Gastroesophageal sphincter (tissue), 4 donors: ENCODE measurements around the gene TMTC4. TPM values are rescaled to one million over a fixed set of nuclear protein-coding genes. Genes with fewer than 3 reads are reported as not detected.

Source experiments
- ATAC-seq: fragments of 150-250 bp; one replicate; pipeline ENCODE4 v1.9.1; 2016; ENCODE audit warnings: mild to moderate bottlenecking, moderate library complexity
- H3K27ac ChIP-seq, 4 donors: fragments of 200-600 bp; sonication (generic) in 3 of 4; 1 replicate in 3 of 4; 2 replicates in 1 of 4; pipeline ENCODE4 v1.5.1; 2016 to 2019
- H3K27me3 ChIP-seq: fragments of 200-600 bp; sonication (generic); one replicate; pipeline ENCODE4 v1.5.1; 2019
- H3K36me3 ChIP-seq, 2 donors: fragments of 200-600 bp; sonication (generic); one replicate each; pipeline ENCODE4 v1.5.1; 2019; ENCODE audit warnings: control low read depth in 1 of 2
- H3K4me1 ChIP-seq, 3 donors: fragments of 200-600 bp; sonication (generic); 1 replicate in 2 of 3; 2 replicates in 1 of 3; pipeline ENCODE4 v1.5.1; 2016 to 2019; ENCODE audit warnings: control low read depth in 2 of 3
- H3K4me3 ChIP-seq, 2 donors: fragments of 200-600 bp; sonication (generic); one replicate each; pipeline ENCODE4 v1.5.1; 2019; ENCODE audit warnings: mild to moderate bottlenecking in 1 of 2, moderate library complexity in 1 of 2
- H3K9me3 ChIP-seq, 3 donors: fragments of 200-600 bp; sonication (generic); one replicate each; pipeline ENCODE4 v1.5.1; 2017 to 2019; ENCODE audit warnings: control low read depth in 2 of 3
- CTCF ChIP-seq, 4 experiments: fragments of 200-600 bp in 2 of 4; fragments of 450-650 bp in 2 of 4; sonication (generic) in 1 of 4; IDR thresholded peaks; one replicate each; pipeline ENCODE4 v1.5.1; 2017 to 2019; ENCODE audit warnings: antibody characterized with exemption in 4 of 4, mild to moderate bottlenecking in 2 of 4, moderate library complexity in 2 of 4
- EP300 ChIP-seq: sonication (generic); formaldehyde crosslinking; IDR thresholded peaks from one replicate; pipeline ENCODE4 v1.6.1; 2017; ENCODE audit warnings: antibody characterized with exemption, mild to moderate bottlenecking
- POLR2A ChIP-seq, 2 donors: fragments of 450-650 bp; IDR thresholded peaks; one replicate each; pipeline ENCODE4 v1.6.1; 2017; ENCODE audit warnings: antibody characterized with exemption in 2 of 2, mild to moderate bottlenecking in 2 of 2, moderate library complexity in 1 of 2
- POLR2AphosphoS5 ChIP-seq: sonication (generic); formaldehyde crosslinking; IDR thresholded peaks from one replicate; pipeline ENCODE4 v1.6.1; 2017; ENCODE audit warnings: antibody characterized with exemption
- WGBS, 2 donors: methylation state at CpG; one replicate each; pipeline ENCODE4 v1.1.5; 2018; ENCODE audit warnings: low coverage in 1 of 2; 5-methylcytosine and 5-hydroxymethylcytosine counted together
- total RNA-seq, 4 donors: library from RNA; depleted of rRNA; stranded (reverse); fragments of >200 nt; gene quantifications; one replicate each; pipeline ENCODE4 v1.1.0, GENCODE V29; 2016

TMTC4 gene
- total RNA-seq, 4 donors from 2014 or later, result 7.0 to 15.3 (median 10.0) TPM

- TF ChIP-seq CTCF (IDR thresholded peaks at IDR 0.05), result no peak
- TF ChIP-seq EP300, result no peak
- TF ChIP-seq POLR2AphosphoS5, result no peak
- no peak for TF ChIP-seq POLR2A (IDR thresholded peaks at IDR 0.05)
- Histone ChIP-seq H3K9me3 (no peaks in the 10 kb centered on the region), H3K4me3 (no peak overlapping the region), H3K27me3 (no peaks in the 10 kb centered on the region), H3K4me1 (peaks cover 0 to 5% (median 0%) of the 10 kb centered on the region in 3 donors), H3K36me3 (peaks cover 0 to 40% of the 10 kb centered on the region in 2 donors), H3K27ac (no peak overlapping the region)
- ATAC-seq, result no peak
- WGBS, 2 donors, result 49 to 66% methylated on average over 5 to 6 of the region's 6 CpGs
Observed at GRCh38 chr13:100610391-100611347, 63.9 kb downstream of the TMTC4 start.

GRCh38 chr13:100608906-100609305 is 65.7 kb downstream of the TMTC4 start:
- H3K4me3 ChIP-seq, result no peak overlapping the region
- no peak overlapping the region for H3K27ac ChIP-seq
- H3K27me3 ChIP-seq, result no peaks in the 10 kb centered on the region
- 87 to 91% methylated on average over 5 to 6 of the region's 6 CpGs for WGBS, 2 donors
- ATAC-seq, result no peak
- TF ChIP-seq EP300 (no peak), POLR2AphosphoS5 (no peak), CTCF (IDR thresholded peaks at IDR 0.05) (no peak), POLR2A (IDR thresholded peaks at IDR 0.05) (no peak)
- H3K4me1 ChIP-seq, result peaks cover 0 to 5% (median 0%) of the 10 kb centered on the region in 3 donors
- H3K36me3 ChIP-seq, result peaks cover 0 to 47% of the 10 kb centered on the region in 2 donors
- H3K9me3 ChIP-seq, result no peaks in the 10 kb centered on the region

- Histone ChIP-seq H3K36me3 (peaks cover 0 to 47% of the 10 kb centered on the region in 2 donors), H3K9me3 (no peaks in the 10 kb centered on the region), H3K4me3 (no peak overlapping the region), H3K27ac (no peak overlapping the region), H3K4me1 (peaks cover 0 to 5% (median 0%) of the 10 kb centered on the region in 3 donors), H3K27me3 (no peaks in the 10 kb centered on the region)
- TF ChIP-seq EP300 (no peak), POLR2A (IDR thresholded peaks at IDR 0.05) (no peak), CTCF (IDR thresholded peaks at IDR 0.05) (no peak)
- 79 to 93% methylated on average over 2 of the region's 3 CpGs for WGBS, 2 donors
- no peak for ATAC-seq
Observed at GRCh38 chr13:100608489-100608888, 66.1 kb downstream of the TMTC4 start.

- WGBS, 2 donors, result 60 to 74% methylated on average over 3 to 5 of the region's 5 CpGs
- TF ChIP-seq EP300 (no peak), POLR2AphosphoS5 (no peak), CTCF (IDR thresholded peaks at IDR 0.05) (no peak), POLR2A (IDR thresholded peaks at IDR 0.05) (no peak)
- no peaks in the 10 kb centered on the region for H3K4me1 ChIP-seq
- ATAC-seq, result no peak
- H3K36me3 ChIP-seq, result peaks cover 0 to 25% of the 10 kb centered on the region in 2 donors
- no peak overlapping the region for H3K27ac ChIP-seq
- no peaks in the 10 kb centered on the region for H3K27me3 ChIP-seq
- H3K9me3 ChIP-seq, result no peaks in the 10 kb centered on the region
- H3K4me3 ChIP-seq, result no peak overlapping the region
Observed at GRCh38 chr13:100604918-100605710, 69.5 kb downstream of the TMTC4 start.
